HCT116 (cell line): Measurements from ENCODE around the gene SNX3. TPM values are rescaled to one million over a fixed set of nuclear protein-coding genes. Genes with fewer than 3 reads are reported as not detected.
"Not testable (repeated sequence)": the region's sequence is repeated elsewhere in the genome, so short reads cannot be mapped to it uniquely, and the experiment has no call there.

Experiments used
- ATAC-seq: fragments of 200-7000 bp; cut with Tn5 transposase; 2 replicates; pipeline ENCODE4 v1.9.1; 2020; ENCODE audit warnings: mild to moderate bottlenecking, moderate library complexity
- BruUV-seq: library from RNA; stranded (reverse); fragments of 400-500 nt; replicated peaks from 2 replicates; lab custom pipeline; 2021; lab: Mats Ljungman, UMichigan
- CTCF ChIA-PET: fragments of 300-600 bp; sonication (Branson Sonifier 250); formaldehyde crosslinking; loops from one replicate; lab custom pipeline; 2021; ENCODE audit warnings: antibody characterized with exemption; lab: Charles Lee
- POLR2A ChIA-PET: fragments of 300-600, 350-600 bp; sonication (Branson Sonifier 250); formaldehyde crosslinking; loops from one replicate; lab custom pipeline; 2021; ENCODE audit warnings: antibody characterized with exemption; lab: Charles Lee
- RAD21 ChIA-PET, 2 experiments: fragments of 300-600 bp; sonication (Branson Sonifier 250); formaldehyde crosslinking; loops; one replicate each; lab custom pipeline; 2023; ENCODE audit warnings: low total read pairs in 2 of 2; ENCODE audit not compliant: uncharacterized antibody in 2 of 2, unreplicated experiment in 2 of 2, low non-redundant PET in 1 of 2; lab: Charles Lee
- DNase-seq: peaks from one replicate; pipeline ENCODE4 v3.0.0-alpha.2; 2010; ENCODE audit warnings: low read depth, low spot score
- H2AFZ ChIP-seq: fragments of 200-600 bp; shearing (Covaris generic), sonication (generic); 2 replicates; pipeline ENCODE4 v1.6.1; 2017; ENCODE audit warnings: low read depth, mixed run types, mixed read lengths, antibody characterized with exemption, low read length; ENCODE audit not compliant: poor library complexity, severe bottlenecking
- H3K27ac ChIP-seq: 2 replicates; pipeline ENCODE4 v1.5.1; 2012; ENCODE audit warnings: low read depth, low read length
- H3K27me3 ChIP-seq: fragments of 200-600 bp; sonication (generic); 2 replicates; pipeline ENCODE4 v1.6.1; 2016; ENCODE audit warnings: mixed run types, low read length, mixed read lengths; ENCODE audit not compliant: insufficient read depth
- H3K36me3 ChIP-seq, 2 experiments: fragments of 200-500 bp in 1 of 2; fragments of 200-600 bp in 1 of 2; sonication (Bioruptor generic) in 1 of 2; sonication (generic) in 1 of 2; 2 replicates each; pipeline versions ENCODE4 v1.5.1 to v1.6.1; 2014 to 2016; ENCODE audit warnings: low read length in 2 of 2, inconsistent platforms in 1 of 2, mixed read lengths in 1 of 2, mixed run types in 1 of 2; ENCODE audit not compliant: insufficient read depth in 2 of 2, control insufficient read depth in 1 of 2
- H3K4me1 ChIP-seq, 2 experiments: fragments of 200-600 bp in 1 of 2; sonication (generic) in 1 of 2; 2 replicates each; pipeline versions ENCODE4 v1.5.1 to v1.6.1; 2012 to 2017; ENCODE audit warnings: low read length in 2 of 2, inconsistent platforms in 1 of 2, mild to moderate bottlenecking in 1 of 2, mixed read lengths in 1 of 2, mixed run types in 1 of 2, moderate library complexity in 1 of 2; ENCODE audit not compliant: insufficient read depth in 2 of 2, control insufficient read depth in 1 of 2
- H3K4me2 ChIP-seq: fragments of 200-600 bp; sonication (generic); 2 replicates; pipeline ENCODE4 v1.6.1; 2017; ENCODE audit warnings: mixed run types, low read length, mixed read lengths
- H3K4me3 ChIP-seq, 2 experiments: fragments of 200-600 bp in 1 of 2; sonication (generic) in 1 of 2; replicated peaks in 1 of 2; 2 replicates each; pipeline ENCODE4 v1.5.1; 2011 to 2016; ENCODE audit warnings: low read length in 2 of 2, control low read depth in 1 of 2, low read depth in 1 of 2, mild to moderate bottlenecking in 1 of 2, mixed read lengths in 1 of 2, mixed run types in 1 of 2
- H3K79me2 ChIP-seq: fragments of 200-600 bp; sonication (generic); 2 replicates; pipeline ENCODE4 v1.6.1; 2017; ENCODE audit warnings: mild to moderate bottlenecking, mixed run types, low read length, moderate library complexity, mixed read lengths; ENCODE audit not compliant: insufficient read depth
- H3K9ac ChIP-seq: fragments of 200-600 bp; sonication (generic); 2 replicates; pipeline ENCODE4 v1.6.1; 2016; ENCODE audit warnings: low read length, mixed read lengths
- H3K9me2 ChIP-seq: fragments of 200-600 bp; sonication (generic), shearing (Covaris generic); 2 replicates; pipeline ENCODE4 v1.6.1; 2017; ENCODE audit warnings: mixed run types, mild to moderate bottlenecking, moderate library complexity; ENCODE audit not compliant: insufficient read depth
- H3K9me3 ChIP-seq, 2 experiments: fragments of 200-500 bp in 1 of 2; fragments of 200-600 bp in 1 of 2; sonication (Bioruptor generic) in 1 of 2; sonication (generic) in 1 of 2; 2 replicates each; pipeline ENCODE4 v1.6.1; 2014 to 2017; ENCODE audit warnings: low read length in 2 of 2, mixed read lengths in 2 of 2, inconsistent platforms in 1 of 2, low read depth in 1 of 2, mild to moderate bottlenecking in 1 of 2, mixed run types in 1 of 2, moderate library complexity in 1 of 2; ENCODE audit not compliant: control insufficient read depth in 1 of 2, insufficient read depth in 1 of 2
- H4K20me1 ChIP-seq: fragments of 200-600 bp; sonication (generic), shearing (Covaris generic); 2 replicates; pipeline ENCODE4 v1.6.1; 2017; ENCODE audit warnings: mixed run types, mild to moderate bottlenecking, moderate library complexity; ENCODE audit not compliant: insufficient read depth
- EZH2 ChIP-seq: fragments of 200-600 bp; sonication (generic); IDR thresholded peaks from 2 replicates; pipeline ENCODE4 v1.6.1; 2017; ENCODE audit warnings: antibody characterized with exemption, mixed run types
- ZBTB33 ChIP-seq: IDR thresholded peaks from 2 replicates; pipeline ENCODE4 v1.6.1; 2011; ENCODE audit warnings: mild to moderate bottlenecking, low read length, moderate library complexity; ENCODE audit not compliant: insufficient replicate concordance; ENCODE audit errors: extremely low read depth
- ZFX ChIP-seq: fragments of 450-650 bp; IDR thresholded peaks from 2 replicates; pipeline ENCODE4 v1.6.1; 2017
- intact Hi-C: fragments of 100-400 bp; cut with micrococcal nuclease; formaldehyde crosslinking; loops from 2 replicates; pipeline ENCODE4 v1.10.0; 2022
- total RNA-seq: library from RNA; stranded (reverse); gene quantifications from one replicate; pipeline ENCODE4 v1.2.1, GENCODE V29; 2021; ENCODE audit not compliant: unreplicated experiment

Gene SNX3
- total RNA-seq, 1 experiment from 2014 or later: 111 TPM

DNA sequence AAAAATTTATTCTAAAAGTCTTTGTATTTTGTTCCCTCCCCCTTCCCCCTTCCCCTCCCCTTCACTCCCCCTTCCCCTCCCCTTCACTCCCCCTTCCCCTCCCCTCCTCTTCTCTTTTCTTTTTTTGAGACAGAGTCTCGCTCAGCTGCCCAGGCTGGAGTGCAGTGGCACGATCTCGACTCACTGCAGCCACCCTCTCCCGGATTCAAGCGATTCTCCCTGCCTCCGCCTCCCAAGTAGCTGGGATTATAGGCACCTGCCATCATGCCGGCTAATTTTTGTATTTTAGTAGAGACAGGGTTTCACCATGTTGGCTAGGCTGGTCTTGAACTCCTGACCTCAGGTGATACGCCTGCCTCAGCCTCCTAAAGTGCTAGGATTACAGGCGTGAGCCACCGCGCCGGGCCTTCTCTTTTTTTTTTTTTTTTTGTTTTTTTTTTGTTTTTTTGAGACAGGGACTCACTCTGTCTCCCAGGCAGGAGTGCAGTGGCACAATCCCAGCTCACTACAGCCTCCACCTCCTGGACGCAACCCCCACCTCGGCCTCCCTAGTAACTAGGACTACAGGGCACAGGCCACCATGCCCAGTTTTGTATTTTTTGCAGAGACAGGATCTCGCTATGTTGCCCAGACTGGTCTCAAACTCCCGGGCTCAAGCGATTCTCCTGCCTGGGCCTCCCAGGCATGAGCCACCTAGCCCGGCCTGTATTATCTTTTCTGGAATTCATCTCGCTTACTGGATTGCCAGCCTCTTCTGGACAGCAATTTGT is 32.9 kb upstream of the SNX3 start:
- no peak for TF ChIP-seq ZBTB33
- TF ChIP-seq ZFX: peak; percentile 58; the same call in 1 of the 2 replicates
- TF ChIP-seq EZH2: no peak
- TF ChIP-seq, all 23 proteins: peak for 1
- H3K9ac ChIP-seq: peak overlapping the region; percentile 80
- peaks cover 5 to 24% of the 10 kb centered on the region in 2 experiments for H3K4me1 ChIP-seq
- ChIA-PET CTCF (no interaction called here), RAD21 (no interaction called here), POLR2A (interaction anchor here (0.7 to 0.9 kb wide), 2 partner anchors 29 to 33 kb away, joined by 3 read pairs; partner anchors contain the start of gene SNX3)
- H2AFZ ChIP-seq: peak overlapping the region; percentile 67
- peak overlapping the region; percentile 84 for H3K4me2 ChIP-seq
- H3K9me3 ChIP-seq: no peaks in the 10 kb centered on the region
- no TSS peak for BruUV-seq
- no peaks in the 10 kb centered on the region; the same call in 1 of the 2 replicates for H3K79me2 ChIP-seq
- intact Hi-C loops: loop anchor here (2.0 kb wide), 1 partner anchor 33 kb away; the partner anchor contains the start of gene SNX3
- peak overlapping the region; percentile 67 to 82 for H3K4me3 ChIP-seq
- H3K27ac ChIP-seq: peak overlapping the region; percentile 78
- H4K20me1 ChIP-seq: no peaks in the 10 kb centered on the region
- no peaks in the 10 kb centered on the region for H3K27me3 ChIP-seq
- ATAC-seq (peak; percentile 2; the same call in 1 of the 2 replicates), DNase-seq (no peak)
- H3K9me2 ChIP-seq: no peaks in the 10 kb centered on the region
- no peaks in the 10 kb centered on the region for H3K36me3 ChIP-seq

DNA sequence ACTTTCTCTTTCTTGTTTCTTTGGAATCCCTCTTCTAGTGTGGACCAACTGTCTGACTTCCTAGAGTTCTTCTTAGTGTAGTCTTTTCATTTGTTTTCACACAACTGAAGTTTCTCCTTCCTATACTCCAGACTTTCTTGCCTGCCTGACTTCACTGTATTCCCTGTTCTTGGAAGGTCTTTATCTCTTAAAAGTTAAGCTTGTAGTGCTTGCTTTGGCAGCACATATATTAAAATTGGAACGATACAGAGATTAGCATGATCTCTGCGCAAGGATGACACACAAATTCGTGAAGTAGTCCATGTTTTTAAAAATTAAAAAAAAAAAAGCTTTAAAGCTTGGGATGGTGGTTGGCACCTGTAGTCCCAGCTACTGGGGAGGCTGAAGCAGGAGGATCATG is 31.7 kb upstream of the SNX3 start:
- CTCF ChIA-PET, ATAC-seq, H2AFZ ChIP-seq, RAD21 ChIA-PET, H3K27me3 ChIP-seq, BruUV-seq, H3K9me3 ChIP-seq, DNase-seq, H3K79me2 ChIP-seq, POLR2A ChIA-PET, H3K4me3 ChIP-seq, intact Hi-C loops, H3K36me3 ChIP-seq, H3K9ac ChIP-seq, H4K20me1 ChIP-seq, H3K9me2 ChIP-seq, H3K4me2 ChIP-seq, H3K27ac ChIP-seq: not testable (repeated sequence)
- peaks cover 5 to 31% of the 10 kb centered on the region in 2 experiments for H3K4me1 ChIP-seq
